ENCODE measurements around the gene UCHL5.

DNA sequence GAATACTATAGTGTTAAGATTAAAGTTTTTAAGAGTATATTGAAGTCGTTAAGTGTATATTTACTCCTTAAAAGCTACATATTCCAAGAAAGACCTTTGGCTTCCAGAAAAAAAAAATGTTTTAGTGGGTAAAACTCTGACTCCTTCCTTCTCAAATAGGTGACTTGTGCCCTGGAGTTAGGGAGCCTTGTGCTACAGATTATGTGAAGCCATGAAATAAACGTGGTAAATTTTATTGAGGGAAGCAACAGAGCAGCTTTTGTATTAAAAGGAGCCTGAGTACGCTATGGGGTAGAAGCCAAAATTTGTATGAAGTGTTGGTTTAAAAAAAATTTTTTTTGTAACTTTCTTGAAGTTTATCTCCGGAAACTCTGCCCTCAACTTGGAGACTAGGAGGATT, 1.2 kb upstream of the UCHL5 start:
- TF ChIP-seq YY1 (IDR thresholded peaks at IDR 0.05; ENCODE audit: insufficient read depth, insufficient read length) (no peak), ZNF274 (IDR thresholded peaks at IDR 0.05; ENCODE audit: low read depth, low read length) (no peak)
